HG03460 (cell line): ENCODE measurements around the gene ACTG2.
"Not testable (repeated sequence)": the region's sequence is repeated elsewhere in the genome, so short reads cannot be mapped to it uniquely, and the experiment has no call there.

ENCODE experiments used
- ATAC-seq: cut with Tn5 transposase; IDR thresholded peaks from one replicate; pipeline ENCODE4 v1.9.1; 2021; ENCODE audit not compliant: unreplicated experiment

The ACTG2 gene

GRCh38 chr2:73891276-73891901, 1.4 kb upstream of the ACTG2 start:
- no peak for ATAC-seq

- no peak for ATAC-seq
Measured at GRCh38 chr2:73893764-73894474, 1.1 kb downstream of the ACTG2 start.

- no peak for ATAC-seq
Measured at GRCh38 chr2:73894475-73894850, 1.7 kb downstream of the ACTG2 start.

GRCh38 chr2:73894877-73895276, 2.1 kb downstream of the ACTG2 start:
- no peak for ATAC-seq

GRCh38 chr2:73895473-73895872, 2.7 kb downstream of the ACTG2 start:
- ATAC-seq = no peak

- peak; percentile 88 for ATAC-seq
Measured at GRCh38 chr2:73896362-73897239, 3.8 kb downstream of the ACTG2 start.

GRCh38 chr2:73897240-73897583, 4.4 kb downstream of the ACTG2 start:
- no peak for ATAC-seq

- no peak for ATAC-seq
Measured at GRCh38 chr2:73897934-73898333, 5.1 kb downstream of the ACTG2 start.

GRCh38 chr2:73899801-73900336, 7.1 kb downstream of the ACTG2 start:
- no peak for ATAC-seq

- ATAC-seq = no peak
Measured at GRCh38 chr2:73901143-73901542, 8.3 kb downstream of the ACTG2 start.

- no peak for ATAC-seq
Measured at GRCh38 chr2:73902284-73902683, 9.5 kb downstream of the ACTG2 start.

- no peak for ATAC-seq
Measured at GRCh38 chr2:73903313-73903712, 10.5 kb downstream of the ACTG2 start.

GRCh38 chr2:73903949-73904613, 11.3 kb downstream of the ACTG2 start:
- not testable (repeated sequence) for ATAC-seq

GRCh38 chr2:73904952-73905351, 12.1 kb downstream of the ACTG2 start:
- ATAC-seq = no peak

GRCh38 chr2:73906847-73907505, 14.2 kb downstream of the ACTG2 start:
- no peak for ATAC-seq

- ATAC-seq = no peak
Measured at GRCh38 chr2:73907840-73908452, 15.1 kb downstream of the ACTG2 start.

GRCh38 chr2:73908689-73909652, 16.2 kb downstream of the ACTG2 start:
- no peak for ATAC-seq

GRCh38 chr2:73910873-73911547, 18.2 kb downstream of the ACTG2 start:
- no peak for ATAC-seq
